ENCODE measurements around the gene UTP3.
"Not testable (repeated sequence)": the region's sequence is repeated elsewhere in the genome, so short reads cannot be mapped to it uniquely, and the experiment has no call there.

UTP3 gene

GRCh38 chr4:70718811-70719604, 30.7 kb downstream of the UTP3 start:
- DNase-seq: no peak

GRCh38 chr4:70721747-70722146, 33.4 kb downstream of the UTP3 start, which contains the start of gene RUFY3:
Gene RUFY3, plus strand, starts transcription at chr4:70721964. Its CDS starts 610 bp downstream, at chr4:70722574.
- no peak for DNase-seq

- peak in 1 of 2 experiments; percentile 26 for DNase-seq
These were observed 34.0 kb downstream of the UTP3 start for GRCh38 chr4:70722199-70722791.

GRCh38 chr4:70724463-70724862, 36.1 kb downstream of the UTP3 start:
- no peak for DNase-seq

- no peak for DNase-seq
These were observed 37.3 kb downstream of the UTP3 start for GRCh38 chr4:70725633-70726032.

GRCh38 chr4:70726515-70726914, 38.2 kb downstream of the UTP3 start:
- not testable (repeated sequence) for DNase-seq

GRCh38 chr4:70728091-70728490, 39.8 kb downstream of the UTP3 start:
- no peak for DNase-seq

- DNase-seq: not testable (repeated sequence)
These were observed 44.5 kb downstream of the UTP3 start for GRCh38 chr4:70732878-70733277.

GRCh38 chr4:70734168-70734954, 46.0 kb downstream of the UTP3 start:
- no peak for DNase-seq

- DNase-seq: no peak
These were observed 46.6 kb downstream of the UTP3 start for GRCh38 chr4:70734971-70735370.

- DNase-seq: peak; percentile 26 to 32
These were observed 47.6 kb downstream of the UTP3 start for GRCh38 chr4:70735915-70736314.

GRCh38 chr4:70737006-70737405, 48.7 kb downstream of the UTP3 start:
- no peak for DNase-seq

GRCh38 chr4:70737409-70737808, 49.1 kb downstream of the UTP3 start:
- no peak for DNase-seq

GRCh38 chr4:70739496-70740337, 51.4 kb downstream of the UTP3 start:
- DNase-seq: no peak
